SK-N-SH treated with all-trans-retinoic acid at 6 μM for 48 hours (cell line): ENCODE measurements around the gene PPP1R1A.
A peak's percentile ranks its signal among the peaks of the same experiment; 100 is the strongest.

ENCODE experiments used
- ATAC-seq: fragments of 200-7000 bp; cut with Tn5 transposase; 3 replicates; pipeline ENCODE4 v1.9.1; 2020; ENCODE audit warnings: mild to moderate bottlenecking, moderate library complexity
- ARNTL ChIP-seq: fragments of 450-650 bp; formaldehyde crosslinking; IDR thresholded peaks from 2 replicates; pipeline ENCODE4 v1.5.0; 2020; ENCODE audit warnings: low read depth, mild to moderate bottlenecking, moderate library complexity, borderline replicate concordance
- BACH2 ChIP-seq: fragments of 250-450 bp; sonication (Bioruptor Pico); IDR thresholded peaks from 2 replicates; pipeline ENCODE4 v1.9.0; 2021; ENCODE audit warnings: mild to moderate bottlenecking, borderline replicate concordance
- CSDC2 ChIP-seq: fragments of 250-450 bp; sonication (Bioruptor Pico); IDR thresholded peaks from 2 replicates; pipeline ENCODE4 v1.5.0; 2020; ENCODE audit warnings: mild to moderate bottlenecking, moderate library complexity
- CSRNP3 ChIP-seq: fragments of 250-450 bp; sonication (Bioruptor Pico); IDR thresholded peaks from 2 replicates; pipeline ENCODE4 v1.5.1; 2021; ENCODE audit warnings: mild to moderate bottlenecking, moderate library complexity
- ESRRG ChIP-seq: fragments of 250-450 bp; sonication (Bioruptor Pico); IDR thresholded peaks from 2 replicates; pipeline ENCODE4 v1.6.1; 2021; ENCODE audit warnings: mild to moderate bottlenecking
- ISL1 ChIP-seq: fragments of 250-450 bp; sonication (Bioruptor Pico); IDR thresholded peaks from 2 replicates; pipeline ENCODE4 v2.1.2; 2022; ENCODE audit warnings: mild to moderate bottlenecking, moderate library complexity
- PATZ1 ChIP-seq: fragments of 250-450 bp; sonication (Bioruptor Pico); IDR thresholded peaks from 2 replicates; pipeline ENCODE4 v1.8.0; 2020; ENCODE audit warnings: mild to moderate bottlenecking, moderate library complexity, borderline replicate concordance
- POU6F1 ChIP-seq: fragments of 250-450 bp; sonication (Bioruptor Pico); IDR thresholded peaks from 2 replicates; pipeline ENCODE4 v1.8.0; 2021; ENCODE audit warnings: low read depth, mild to moderate bottlenecking, moderate library complexity, borderline replicate concordance
- PPARA ChIP-seq: fragments of 250-450 bp; sonication (Bioruptor Pico); IDR thresholded peaks from 2 replicates; pipeline ENCODE4 v1.5.0; 2020; ENCODE audit warnings: mild to moderate bottlenecking, borderline replicate concordance
- RARB ChIP-seq: fragments of 250-450 bp; sonication (Bioruptor Pico); IDR thresholded peaks from 2 replicates; pipeline ENCODE4 v1.8.0; 2021; ENCODE audit warnings: mild to moderate bottlenecking, moderate library complexity
- SNAI2 ChIP-seq: fragments of 250-450 bp; sonication (Bioruptor Pico); IDR thresholded peaks from 2 replicates; pipeline ENCODE4 v1.5.0; 2020; ENCODE audit warnings: mild to moderate bottlenecking, moderate library complexity
- TCF4 ChIP-seq: fragments of 250-450 bp; sonication (Bioruptor Pico); IDR thresholded peaks from 2 replicates; pipeline ENCODE4 v1.8.0; 2021; ENCODE audit warnings: mild to moderate bottlenecking, moderate library complexity, borderline replicate concordance
- TOX ChIP-seq: fragments of 250-450 bp; sonication (Bioruptor Pico); IDR thresholded peaks from 2 replicates; pipeline ENCODE4 v1.8.0; 2021; ENCODE audit warnings: mild to moderate bottlenecking, moderate library complexity, borderline replicate concordance
- TSHZ2 ChIP-seq: fragments of 250-450 bp; sonication (Bioruptor Pico); IDR thresholded peaks from 2 replicates; pipeline ENCODE4 v1.5.0; 2020; ENCODE audit warnings: mild to moderate bottlenecking, moderate library complexity
- ZC3H10 ChIP-seq: fragments of 250-450 bp; sonication (Bioruptor Pico); IDR thresholded peaks from 2 replicates; pipeline ENCODE4 v1.5.1; 2021; ENCODE audit warnings: mild to moderate bottlenecking, moderate library complexity
- ZFP3 ChIP-seq: fragments of 250-450 bp; sonication (Bioruptor Pico); IDR thresholded peaks from 2 replicates; pipeline ENCODE4 v1.5.0; 2020; ENCODE audit warnings: mild to moderate bottlenecking, moderate library complexity
- ZFP30 ChIP-seq: fragments of 450-650 bp; formaldehyde crosslinking; IDR thresholded peaks from 2 replicates; pipeline ENCODE4 v1.5.0; 2022; ENCODE audit warnings: mild to moderate bottlenecking, moderate library complexity
- ZNF565 ChIP-seq: fragments of 450-650 bp; formaldehyde crosslinking; conservative IDR thresholded peaks from 2 replicates; pipeline ENCODE4 v1.5.0; 2020; ENCODE audit warnings: low read depth, mild to moderate bottlenecking, moderate library complexity
- ZNF70 ChIP-seq: fragments of 450-650 bp; formaldehyde crosslinking; IDR thresholded peaks from 2 replicates; pipeline ENCODE4 v1.5.0; 2020; ENCODE audit warnings: mild to moderate bottlenecking, moderate library complexity

The PPP1R1A gene

GRCh38 chr12:54589964-54590363, 1.5 kb upstream of the PPP1R1A start (continued):
- no peak for TF ChIP-seq ISL1 (CRISPR knock-in tag)
- no peak for TF ChIP-seq PPARA (CRISPR knock-in tag)
- no peak for TF ChIP-seq TCF4 (CRISPR knock-in tag)
- TF ChIP-seq ZFP3, result no peak
- TF ChIP-seq CSRNP3 (CRISPR knock-in tag), result no peak
- TF ChIP-seq ZNF70 (CRISPR knock-in tag), result no peak
- TF ChIP-seq ZFP30 (CRISPR knock-in tag), result no peak

GRCh38 chr12:54588890-54589267, 420 bp upstream of the PPP1R1A start:
- ATAC-seq, result no peak
- TF ChIP-seq CSDC2 (CRISPR knock-in tag), result no peak
- no peak for TF ChIP-seq ZFP3
- no peak for TF ChIP-seq SNAI2
- no peak for TF ChIP-seq CSRNP3 (CRISPR knock-in tag)
- peak; percentile 42; the same call in 1 of the 2 replicates for TF ChIP-seq ZNF70 (CRISPR knock-in tag)
- TF ChIP-seq TSHZ2 (CRISPR knock-in tag), result no peak
- no peak for TF ChIP-seq ESRRG
- TF ChIP-seq BACH2 (CRISPR knock-in tag), result no peak

- ATAC-seq, result peak; percentile 15; the same call in 1 of the 3 replicates
- no peak for TF ChIP-seq ESRRG
- TF ChIP-seq TSHZ2 (CRISPR knock-in tag), result no peak
- TF ChIP-seq ZNF565 (CRISPR knock-in tag), result no peak
- no peak for TF ChIP-seq ZC3H10 (CRISPR knock-in tag)
- no peak for TF ChIP-seq TCF4 (CRISPR knock-in tag)
- no peak for TF ChIP-seq POU6F1 (CRISPR knock-in tag)
- no peak for TF ChIP-seq TOX (CRISPR knock-in tag)
- no peak for TF ChIP-seq ARNTL (CRISPR knock-in tag)
- TF ChIP-seq PATZ1 (CRISPR knock-in tag), result no peak
- no peak for TF ChIP-seq RARB (CRISPR knock-in tag)
- no peak for TF ChIP-seq ZNF70 (CRISPR knock-in tag)
- no peak for TF ChIP-seq PPARA (CRISPR knock-in tag)
- no peak for TF ChIP-seq ZFP3
- TF ChIP-seq SNAI2, result no peak
- TF ChIP-seq, all 23 proteins: peak for 0
Observed at GRCh38 chr12:54587315-54587873, 1.1 kb downstream of the PPP1R1A start.
